ENCODE data around the gene HSD11B2. TPM values are rescaled to one million over a fixed set of nuclear protein-coding genes. Genes with fewer than 3 reads are reported as not detected.

HSD11B2 gene
- total and polyA plus RNA-seq, 2 of the 8 experiments (the other 6 are each of a cell fraction or from before 2014, with no cell fraction given) = 28.7 to 32.9 TPM

- Histone ChIP-seq H2BK20ac (ENCODE audit: low read length) (no peak overlapping the region), H2AFZ (ENCODE audit: low read length) (no peak overlapping the region), H3K23ac (ENCODE audit: insufficient read length) (no peak overlapping the region), H4K91ac (replicated peaks; ENCODE audit: insufficient read length, low read length) (no peak overlapping the region), H3K27me3 (replicated peaks in 1 of 4; ENCODE audit: control insufficient read depth in 3 of 4, extremely low read depth in 1 of 4, insufficient read depth in 3 of 4, low read length in 3 of 4) (no peaks in the 10 kb centered on the region), H3K56ac (replicated peaks; ENCODE audit: insufficient read length, low read depth, low read length) (no peak overlapping the region), H3K4ac (replicated peaks; ENCODE audit: insufficient read length, low read depth, low read length) (no peak overlapping the region), H3K4me3 (ENCODE audit: extremely low read depth in 1 of 4, insufficient read depth in 2 of 4, low read depth in 3 of 4, low read length in 4 of 4) (no peak overlapping the region), H4K8ac (ENCODE audit: extremely low read depth, insufficient read depth, low read length) (no peak overlapping the region), H2BK5ac (ENCODE audit: low read depth, low read length) (no peak overlapping the region), H3K9me3 (ENCODE audit: insufficient read depth in 2 of 2, low read depth in 1 of 2, low read length in 1 of 2) (no peaks in the 10 kb centered on the region), H4K20me1 (replicated peaks in 1 of 2; ENCODE audit: control insufficient read depth in 1 of 2, insufficient read depth in 2 of 2, low read length in 2 of 2) (peaks cover 0 to 8% of the 10 kb centered on the region in 2 experiments), H3K23me2 (ENCODE audit: low read depth, low read length) (no peaks in the 10 kb centered on the region), H3K4me1 (replicated peaks in 1 of 4; ENCODE audit: control insufficient read depth in 3 of 4, insufficient read depth in 4 of 4, low read length in 3 of 4) (peaks cover 0 to 8% (median 4%) of the 10 kb centered on the region in 4 experiments; a peak in 5 of 7 replicates), H3K27ac (ENCODE audit: low read depth, low read length) (no peak overlapping the region), H3K14ac (ENCODE audit: insufficient read length) (no peak overlapping the region), H2BK15ac (ENCODE audit: low read length) (no peak overlapping the region), H3K18ac (ENCODE audit: extremely low read depth, low read length) (no peak overlapping the region), H3K4me2 (ENCODE audit: insufficient read depth in 1 of 2, low read depth in 2 of 2, low read length in 2 of 2) (no peak overlapping the region), H2BK12ac (ENCODE audit: low read depth, low read length) (no peak overlapping the region), H3K79me1 (ENCODE audit: low read depth, low read length) (no peaks in the 10 kb centered on the region; the same call in none of the 2 replicates), H4K5ac (ENCODE audit: insufficient read length, low read depth, low read length) (no peak overlapping the region), H3K79me2 (ENCODE audit: control insufficient read depth in 1 of 2, insufficient read depth in 2 of 2, low read length in 2 of 2) (no peaks in the 10 kb centered on the region), H2BK120ac (replicated peaks; ENCODE audit: low read depth, low read length) (no peak overlapping the region), H3K9ac (replicated peaks in 1 of 4; ENCODE audit: extremely low read depth in 1 of 4, low read depth in 3 of 4, low read length in 3 of 4) (no peak overlapping the region), H2AK5ac (ENCODE audit: low read depth, low read length) (no peak overlapping the region), H3K36me3 (ENCODE audit: control insufficient read depth in 2 of 4, insufficient read depth in 4 of 4, low read length in 3 of 4) (peaks cover 5 to 16% (median 8%) of the 10 kb centered on the region in 4 experiments; a peak in 7 of 8 replicates)
- no peak for FAIRE-seq
- 96% methylated on average over 17 of the region's 17 CpGs; no CpG with 5 or more reads in 1 of the 2 experiments for WGBS, 2 experiments (ENCODE audit: extremely low coverage in 1 of 2, insufficient coverage in 1 of 2, insufficient read length in 1 of 2, insufficient replicate concordance in 2 of 2, low coverage in 1 of 2, low lambda C conversion rate in 2 of 2, missing lambda C conversion rate in 1 of 2)
- CTCF ChIA-PET (ENCODE audit: partially characterized antibody) = interaction anchor here (0.6 to 28.6 kb wide), 10 partner anchors 3 to 504 kb away, joined by 3 to 683 read pairs (median 4); partner anchors contain the start of genes HSD11B2 and TPPP3
- no peak for DNase-seq (ENCODE audit: low read depth in 1 of 2, low spot score in 2 of 2)
- TF ChIP-seq POU5F1 (IDR thresholded peaks at IDR 0.05; ENCODE audit: low read depth, low read length) (no peak), RFX5 (IDR thresholded peaks at IDR 0.05; ENCODE audit: borderline replicate concordance, low read depth, low read length) (no peak), GTF2F1 (IDR thresholded peaks at IDR 0.05; ENCODE audit: borderline replicate concordance, low read depth, low read length) (no peak), MAFK (IDR thresholded peaks at IDR 0.05; ENCODE audit: low read depth, low read length) (no peak), TBP (IDR thresholded peaks at IDR 0.05; ENCODE audit: low read depth, low read length) (no peak), EZH2 (IDR thresholded peaks at IDR 0.05; ENCODE audit: low read depth, low read length, severe bottlenecking) (no peak), E2F6 (IDR thresholded peaks at IDR 0.05) (no peak), TAF1 (IDR thresholded peaks at IDR 0.05; ENCODE audit: low read depth, low read length) (no peak), ATF2 (IDR thresholded peaks at IDR 0.05; ENCODE audit: low read length) (no peak)
- POLR2A ChIA-PET (ENCODE audit: partially characterized antibody) = interaction anchor here (0.9 to 8.5 kb wide), 4 partner anchors 8 to 25 kb away, joined by 3 to 67 read pairs (median 3); partner anchors contain the start of genes HSD11B2 and ZDHHC1
These were observed 10.4 kb downstream of the HSD11B2 start for GRCh38 chr16:67441271-67441753.
